GM21381 (cell line): ENCODE results near the gene TPBG.
"Not testable (repeated sequence)": the region's sequence is repeated elsewhere in the genome, so short reads cannot be mapped to it uniquely, and the experiment has no call there.

Source experiments
- ATAC-seq: cut with Tn5 transposase; IDR thresholded peaks from one replicate; pipeline ENCODE4 v1.9.1; 2021; ENCODE audit warnings: mild to moderate bottlenecking, moderate library complexity; ENCODE audit not compliant: unreplicated experiment

The TPBG gene

GRCh38 chr6:82374516-82374915 is 10.9 kb downstream of the TPBG start:
- ATAC-seq = no peak

- no peak for ATAC-seq
Measured at GRCh38 chr6:82376636-82377035, 13.0 kb downstream of the TPBG start.

- no peak for ATAC-seq
Measured at GRCh38 chr6:82380566-82381185, 17.1 kb downstream of the TPBG start.

GRCh38 chr6:82381278-82381677 is 17.7 kb downstream of the TPBG start:
- peak; percentile 70 for ATAC-seq

GRCh38 chr6:82385102-82385501 is 21.5 kb downstream of the TPBG start:
- ATAC-seq = no peak

- ATAC-seq = no peak
Measured at GRCh38 chr6:82385546-82385945, 21.9 kb downstream of the TPBG start.

GRCh38 chr6:82385961-82386360 is 22.3 kb downstream of the TPBG start:
- ATAC-seq = no peak

GRCh38 chr6:82394770-82395169 is 31.2 kb downstream of the TPBG start:
- not testable (repeated sequence) for ATAC-seq

- no peak for ATAC-seq
Measured at GRCh38 chr6:82396964-82397751, 33.5 kb downstream of the TPBG start.

GRCh38 chr6:82397962-82398692 is 34.5 kb downstream of the TPBG start:
- ATAC-seq = no peak

- no peak for ATAC-seq
Measured at GRCh38 chr6:82408952-82409431, 45.4 kb downstream of the TPBG start.

- no peak for ATAC-seq
Measured at GRCh38 chr6:82410151-82410648, 46.6 kb downstream of the TPBG start.

GRCh38 chr6:82413868-82414267 is 50.3 kb downstream of the TPBG start:
- ATAC-seq = no peak

GRCh38 chr6:82415820-82416219 is 52.2 kb downstream of the TPBG start:
- ATAC-seq = no peak

- ATAC-seq = no peak
Measured at GRCh38 chr6:82416346-82416745, 52.7 kb downstream of the TPBG start.
